ENCODE data around the gene INPP5A.

INPP5A gene

GRCh38 chr10:132607491-132607890, 69.9 kb downstream of the INPP5A start:
- no peak for DNase-seq (ENCODE audit: low spot score in 2 of 2)
- H3K4me1 Mint-ChIP-seq = peaks cover 38% of the 10 kb centered on the region

DNA sequence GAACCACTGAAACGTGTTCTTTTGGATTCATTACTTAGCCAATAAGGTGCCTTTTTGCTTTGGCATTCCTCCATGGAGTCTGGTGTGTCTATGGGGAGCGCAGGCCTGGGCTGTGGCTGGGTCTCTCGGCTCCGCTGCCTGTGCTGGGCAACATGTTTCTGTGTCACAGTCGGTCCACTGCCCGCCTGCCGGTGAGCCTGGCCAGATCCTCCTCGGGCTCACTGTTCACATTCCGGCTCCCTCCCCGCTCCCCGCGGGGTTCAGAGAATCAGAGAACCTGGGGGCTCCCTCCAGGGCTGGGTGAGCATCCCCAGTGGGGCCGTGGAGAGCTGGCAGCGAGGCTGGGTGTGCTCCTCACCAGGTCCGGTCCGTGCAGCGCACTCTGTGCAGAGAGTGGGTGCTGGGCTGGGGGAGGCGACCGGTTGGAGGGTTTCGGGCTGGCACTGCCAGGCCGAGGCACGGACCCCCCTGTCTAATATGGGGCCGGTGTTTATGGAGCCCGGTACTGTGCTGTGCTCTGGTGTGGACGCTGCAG, 70.4 kb downstream of the INPP5A start:
- Mint-ChIP-seq H3K9me3 (no peaks in the 10 kb centered on the region), H3K27ac (no peak overlapping the region), H3K36me3 (peaks cover 12% of the 10 kb centered on the region), H3K4me3 (no peak overlapping the region), H3K27me3 (no peaks in the 10 kb centered on the region), H3K4me1 (peaks cover 33% of the 10 kb centered on the region)
- ATAC-seq (ENCODE audit: low read depth) (no peak), DNase-seq (ENCODE audit: low spot score in 2 of 2) (no peak)

More at GRCh38 chr10:132607491-132607890, 69.9 kb downstream of the INPP5A start:
- no peaks in the 10 kb centered on the region for H3K9me3 Mint-ChIP-seq
- no peak overlapping the region for H3K4me3 Mint-ChIP-seq
- H3K36me3 Mint-ChIP-seq = peaks cover 12% of the 10 kb centered on the region
- H3K27me3 Mint-ChIP-seq = no peaks in the 10 kb centered on the region
- no peak for ATAC-seq (ENCODE audit: low read depth)
- no peak overlapping the region for H3K27ac Mint-ChIP-seq

GRCh38 chr10:132608511-132609195, 71.1 kb downstream of the INPP5A start:
- Mint-ChIP-seq H3K36me3 (peaks cover 12% of the 10 kb centered on the region), H3K9me3 (no peaks in the 10 kb centered on the region), H3K4me3 (no peak overlapping the region), H3K4me1 (peaks cover 32% of the 10 kb centered on the region), H3K27ac (no peak overlapping the region), H3K27me3 (no peaks in the 10 kb centered on the region)
- ATAC-seq (ENCODE audit: low read depth) (no peak), DNase-seq (ENCODE audit: low spot score in 2 of 2) (no peak)

DNA sequence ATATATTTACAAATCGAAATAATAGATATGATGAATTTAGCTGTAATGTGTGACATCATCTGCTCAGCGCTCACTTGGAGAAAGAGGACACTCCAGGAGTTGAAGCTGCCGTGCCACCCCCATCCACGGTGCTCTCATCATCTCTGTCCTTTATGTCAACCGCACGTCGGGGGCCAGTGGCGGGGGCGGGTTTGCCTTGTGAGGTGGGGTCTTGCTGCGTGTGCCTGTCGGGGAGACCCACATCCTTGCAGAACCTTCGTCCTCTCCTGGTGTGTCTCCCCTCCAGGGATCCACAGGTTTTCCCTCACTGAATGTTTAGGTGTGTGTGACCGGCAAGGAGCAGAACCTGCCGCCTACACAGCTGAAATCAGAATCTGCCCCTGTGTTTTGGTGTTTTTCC, 71.6 kb downstream of the INPP5A start:
- Mint-ChIP-seq H3K4me1 (peaks cover 29% of the 10 kb centered on the region), H3K27me3 (no peaks in the 10 kb centered on the region), H3K4me3 (no peak overlapping the region), H3K9me3 (no peaks in the 10 kb centered on the region), H3K36me3 (peaks cover 9% of the 10 kb centered on the region), H3K27ac (peak overlapping the region; percentile 75)
- no peak for DNase-seq (ENCODE audit: low spot score in 2 of 2)
- ATAC-seq (ENCODE audit: low read depth) = no peak

DNA sequence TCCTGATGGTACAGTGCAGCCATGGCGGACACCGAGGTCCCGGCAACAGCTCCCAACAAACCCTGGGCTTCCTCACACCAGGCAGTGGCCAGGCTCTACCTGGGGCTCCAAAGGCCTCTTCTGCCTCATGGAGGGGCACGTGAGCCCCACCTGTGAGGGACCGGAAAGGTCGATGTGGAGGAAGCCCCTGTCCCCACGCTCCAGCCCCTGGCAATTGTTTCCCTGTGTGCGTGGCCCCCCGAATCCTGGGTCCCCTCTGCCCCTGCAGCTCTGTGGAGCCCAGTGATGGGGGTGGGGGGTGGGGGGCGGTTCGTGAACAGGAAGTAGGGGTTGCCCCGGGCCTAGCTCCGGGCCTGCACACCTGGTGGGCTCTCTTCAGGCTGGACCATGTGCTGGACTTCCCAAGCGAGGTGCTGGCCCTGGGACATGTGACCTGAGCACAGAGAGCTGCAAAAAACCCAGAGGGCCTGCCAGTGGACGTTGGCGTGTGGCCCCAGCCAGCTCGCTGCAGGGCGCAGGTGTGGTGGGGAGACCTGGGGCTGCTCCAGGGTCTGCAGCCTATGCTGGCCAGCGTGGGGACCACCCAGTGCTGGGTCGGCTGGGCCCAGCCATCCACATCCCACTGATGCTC, 72.6 kb downstream of the INPP5A start:
- Mint-ChIP-seq H3K4me3 (no peak overlapping the region), H3K9me3 (no peaks in the 10 kb centered on the region), H3K4me1 (peaks cover 22% of the 10 kb centered on the region), H3K27ac (peak overlapping the region; percentile 84), H3K27me3 (no peaks in the 10 kb centered on the region), H3K36me3 (peaks cover 9% of the 10 kb centered on the region)
- no peak for ATAC-seq (ENCODE audit: low read depth)
- DNase-seq (ENCODE audit: low spot score in 2 of 2) = no peak

DNA sequence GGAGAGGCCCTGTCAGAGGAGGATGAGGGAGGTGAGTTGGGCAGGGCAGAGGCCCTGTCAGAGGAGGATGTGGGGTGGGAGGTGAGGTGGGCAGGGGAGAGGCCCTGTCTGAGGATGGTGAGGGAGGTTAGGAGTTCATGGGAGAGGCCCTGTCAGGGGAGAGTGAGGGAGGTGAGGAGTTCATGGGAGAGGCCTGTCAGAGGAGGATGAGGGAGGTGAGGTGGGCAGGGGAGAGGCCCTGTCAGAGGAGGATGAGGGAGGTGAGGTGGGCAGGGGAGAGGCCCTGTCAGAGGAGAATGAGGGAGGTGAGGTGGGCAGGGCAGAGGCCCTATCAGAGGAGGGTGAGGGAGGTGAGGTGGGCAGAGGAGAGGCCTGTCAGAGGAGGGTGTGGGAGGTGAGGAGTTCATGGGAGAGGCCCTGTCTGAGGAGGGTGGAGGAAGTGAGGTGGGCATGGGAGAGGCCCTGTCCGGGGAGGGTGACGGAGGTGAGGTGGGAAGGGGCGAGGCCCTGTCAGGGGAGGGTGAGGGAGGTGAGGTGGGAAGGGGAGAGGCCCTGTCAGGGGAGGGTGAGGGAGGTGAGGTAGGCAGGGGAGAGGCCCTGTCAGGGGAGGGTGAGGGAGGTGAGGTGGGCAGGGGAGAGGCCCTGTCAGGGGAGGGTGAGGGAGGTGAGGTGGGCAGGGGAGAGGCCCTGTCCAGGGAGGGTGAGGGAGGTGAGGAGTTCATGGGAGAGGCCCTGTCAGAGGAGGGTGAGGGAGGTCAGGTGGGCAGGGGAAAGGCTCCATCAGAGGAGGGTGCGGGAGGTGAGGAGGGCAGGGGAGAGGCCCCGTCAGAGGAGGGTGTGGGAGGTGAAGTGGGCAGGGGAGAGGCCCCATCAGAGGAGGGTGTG, 73.7 kb downstream of the INPP5A start:
- Mint-ChIP-seq H3K36me3 (peaks cover 18% of the 10 kb centered on the region), H3K4me1 (peaks cover 26% of the 10 kb centered on the region), H3K9me3 (peaks cover 2% of the 10 kb centered on the region), H3K4me3 (no peak overlapping the region), H3K27me3 (no peaks in the 10 kb centered on the region), H3K27ac (peak overlapping the region; percentile 84)
- DNase-seq (ENCODE audit: low spot score in 2 of 2) (no peak), ATAC-seq (ENCODE audit: low read depth) (no peak)

GRCh38 chr10:132611986-132612385, 74.4 kb downstream of the INPP5A start:
- H3K4me3 Mint-ChIP-seq = no peak overlapping the region
- H3K4me1 Mint-ChIP-seq = peaks cover 31% of the 10 kb centered on the region
- no peak for ATAC-seq (ENCODE audit: low read depth)
- peaks cover 5% of the 10 kb centered on the region for H3K9me3 Mint-ChIP-seq
- no peak for DNase-seq (ENCODE audit: low spot score in 2 of 2)
- H3K36me3 Mint-ChIP-seq = peaks cover 23% of the 10 kb centered on the region
- no peaks in the 10 kb centered on the region for H3K27me3 Mint-ChIP-seq
- peak overlapping the region; percentile 84 for H3K27ac Mint-ChIP-seq

DNA sequence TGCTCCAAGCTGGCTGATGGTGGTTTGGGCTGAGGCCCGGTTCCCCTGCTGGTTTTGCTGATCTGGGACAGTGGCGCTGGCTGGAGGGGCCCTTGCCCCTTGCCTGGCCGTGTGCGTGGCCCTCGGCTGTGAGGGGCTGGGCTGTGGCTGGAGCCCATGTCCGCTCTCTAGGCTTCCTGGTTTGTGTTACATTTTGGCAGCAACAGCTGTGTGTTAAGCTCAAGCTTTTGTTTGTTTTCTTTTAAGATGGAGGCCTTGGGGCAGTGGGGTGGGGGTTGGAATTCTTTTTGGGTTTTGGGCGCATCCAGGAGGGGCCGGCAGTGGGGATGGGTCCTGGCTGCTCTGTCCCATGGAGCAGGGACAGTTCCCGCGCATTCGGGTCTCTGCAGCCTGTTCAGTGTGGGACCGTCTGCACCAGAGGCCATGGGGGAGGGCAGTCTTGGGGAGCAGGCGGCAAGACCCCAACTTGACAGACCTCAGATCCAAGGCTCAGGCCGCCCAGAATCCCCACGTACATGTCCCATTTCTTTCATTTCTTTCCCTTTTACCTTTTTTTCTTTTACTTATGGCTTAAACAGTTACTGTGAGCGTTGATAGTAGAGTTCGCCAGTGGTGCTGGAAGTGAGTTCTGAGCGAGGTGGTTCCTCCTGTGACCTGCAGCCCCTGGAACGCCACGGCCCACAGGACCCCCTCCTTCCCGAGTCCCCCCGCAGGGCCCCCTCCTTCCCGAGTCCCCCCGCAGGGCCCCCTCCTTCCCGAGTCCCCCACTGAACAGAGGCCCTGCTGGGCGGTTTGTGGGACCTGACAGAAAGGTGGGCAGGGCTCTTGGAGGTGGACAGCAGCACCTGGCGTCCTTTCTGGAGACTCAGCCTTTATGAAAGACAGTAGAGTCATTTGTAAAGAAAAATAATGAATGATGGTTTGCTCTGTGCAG, 75.3 kb downstream of the INPP5A start:
- ATAC-seq (ENCODE audit: low read depth) = no peak
- DNase-seq (ENCODE audit: low spot score in 2 of 2) = no peak
- H3K36me3 Mint-ChIP-seq = peaks cover 28% of the 10 kb centered on the region
- H3K4me1 Mint-ChIP-seq = peaks cover 31% of the 10 kb centered on the region
- H3K27ac Mint-ChIP-seq = peak overlapping the region; percentile 84
- H3K4me3 Mint-ChIP-seq = no peak overlapping the region
- no peaks in the 10 kb centered on the region for H3K27me3 Mint-ChIP-seq
- peaks cover 5% of the 10 kb centered on the region for H3K9me3 Mint-ChIP-seq

GRCh38 chr10:132613566-132614348, 76.2 kb downstream of the INPP5A start:
- Mint-ChIP-seq H3K27me3 (no peaks in the 10 kb centered on the region), H3K4me3 (no peak overlapping the region), H3K4me1 (peaks cover 29% of the 10 kb centered on the region), H3K27ac (peak overlapping the region; percentile 84), H3K36me3 (peaks cover 33% of the 10 kb centered on the region), H3K9me3 (peaks cover 5% of the 10 kb centered on the region)
- ATAC-seq (ENCODE audit: low read depth) (no peak), DNase-seq (ENCODE audit: low spot score in 2 of 2) (no peak)

DNA sequence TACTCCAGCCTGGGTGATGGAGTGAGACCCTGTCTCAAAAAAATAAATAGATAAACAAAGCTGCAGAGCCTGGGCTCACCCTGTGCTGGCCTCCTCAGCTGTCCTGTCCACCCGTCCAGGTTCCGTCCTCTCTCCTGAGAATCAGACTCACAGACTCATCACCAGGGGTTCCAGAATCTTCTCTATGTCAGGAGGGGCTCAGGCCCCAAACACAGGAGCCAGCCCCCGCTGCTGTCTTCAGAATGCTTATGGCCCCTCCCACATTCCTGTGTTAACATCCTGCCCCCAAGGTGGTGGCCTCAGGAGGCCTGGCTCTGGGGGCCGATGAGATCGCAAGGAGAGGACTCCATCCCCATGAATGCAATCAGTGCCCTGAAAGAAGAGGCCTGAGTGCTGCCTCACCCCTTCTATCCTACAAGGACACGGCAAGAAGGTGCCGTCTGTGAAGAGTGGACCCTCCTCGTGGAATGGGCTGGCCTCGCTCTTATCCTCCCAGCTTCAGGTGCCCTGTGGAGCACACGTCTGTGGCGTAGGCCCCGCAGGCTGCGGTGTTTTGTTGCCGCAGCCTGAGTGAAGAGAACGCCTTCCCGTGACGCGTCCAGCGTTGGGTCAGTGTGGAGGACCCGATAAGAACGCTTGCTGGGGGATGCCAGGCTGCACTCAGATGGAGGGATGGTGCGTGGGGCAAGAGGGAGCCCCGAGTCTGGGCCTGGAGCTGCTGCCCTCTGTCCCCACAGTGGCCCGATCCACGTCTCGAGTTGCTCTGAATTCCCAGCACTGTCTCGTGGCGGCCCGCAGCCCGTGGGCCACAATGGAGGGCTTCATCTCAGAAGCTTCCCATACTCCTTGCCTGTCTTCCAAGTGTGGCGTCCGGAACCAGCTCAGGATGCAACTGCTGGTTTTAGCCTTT, 77.1 kb downstream of the INPP5A start:
- DNase-seq (ENCODE audit: low spot score in 2 of 2) = no peak
- H3K4me3 Mint-ChIP-seq = no peak overlapping the region
- no peak overlapping the region for H3K27ac Mint-ChIP-seq
- H3K4me1 Mint-ChIP-seq = peaks cover 26% of the 10 kb centered on the region
- peaks cover 7% of the 10 kb centered on the region for H3K9me3 Mint-ChIP-seq
- no peak for ATAC-seq (ENCODE audit: low read depth)
- peaks cover 32% of the 10 kb centered on the region for H3K36me3 Mint-ChIP-seq
- H3K27me3 Mint-ChIP-seq = no peaks in the 10 kb centered on the region

GRCh38 chr10:132615341-132616169, 78.0 kb downstream of the INPP5A start:
- no peak for ATAC-seq (ENCODE audit: low read depth)
- peaks cover 26% of the 10 kb centered on the region for H3K4me1 Mint-ChIP-seq

More at GRCh38 chr10:132615341-132616169, 78.0 kb downstream of the INPP5A start:
- H3K4me3 Mint-ChIP-seq = no peak overlapping the region
- H3K36me3 Mint-ChIP-seq = peaks cover 38% of the 10 kb centered on the region
- peaks cover 10% of the 10 kb centered on the region for H3K9me3 Mint-ChIP-seq
- H3K27me3 Mint-ChIP-seq = no peaks in the 10 kb centered on the region
- no peak for DNase-seq (ENCODE audit: low spot score in 2 of 2)
- peak overlapping the region; percentile 82 for H3K27ac Mint-ChIP-seq
